Hindlimb muscle (tissue), 1 donor: ENCODE results near the gene KSR1. TPM values are rescaled to one million over a fixed set of nuclear protein-coding genes. Genes with fewer than 3 reads are reported as not detected.

Experiments used
- DNase-seq: peaks from one replicate; pipeline ENCODE4 v3.0.0-alpha.2; 2013
- polyA plus RNA-seq: library from polyadenylated mRNA; unstranded; fragments of 120-200 nt; gene quantifications from one replicate; pipeline ENCODE4 v1.2.1, GENCODE V29; 2013; ENCODE audit not compliant: insufficient read length

The KSR1 gene
- polyA plus RNA-seq, 1 donor: 131 TPM

- DNase-seq: no peak
Observed at GRCh38 chr17:27538156-27538955, 82.1 kb downstream of the KSR1 start.

DNA sequence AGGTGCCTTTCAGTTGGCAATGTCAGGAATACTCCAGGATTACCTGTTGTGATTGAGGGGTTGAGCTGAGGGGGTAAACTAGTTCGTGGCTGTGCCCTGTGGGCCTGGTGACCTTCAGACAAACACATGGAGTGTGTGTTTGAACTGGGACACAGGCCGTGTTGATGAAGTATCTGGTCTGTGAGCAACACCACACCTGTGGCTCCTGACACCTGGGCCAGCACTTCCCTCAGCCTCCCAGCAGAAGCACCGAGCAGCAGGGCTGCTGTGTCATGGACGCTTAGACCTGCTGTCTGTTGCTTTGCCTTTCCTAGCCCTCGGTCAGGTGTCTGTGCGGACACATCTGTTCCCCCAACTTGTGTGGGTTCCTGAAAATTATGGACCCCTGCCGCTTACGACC is 82.9 kb downstream of the KSR1 start:
- DNase-seq: no peak

DNA sequence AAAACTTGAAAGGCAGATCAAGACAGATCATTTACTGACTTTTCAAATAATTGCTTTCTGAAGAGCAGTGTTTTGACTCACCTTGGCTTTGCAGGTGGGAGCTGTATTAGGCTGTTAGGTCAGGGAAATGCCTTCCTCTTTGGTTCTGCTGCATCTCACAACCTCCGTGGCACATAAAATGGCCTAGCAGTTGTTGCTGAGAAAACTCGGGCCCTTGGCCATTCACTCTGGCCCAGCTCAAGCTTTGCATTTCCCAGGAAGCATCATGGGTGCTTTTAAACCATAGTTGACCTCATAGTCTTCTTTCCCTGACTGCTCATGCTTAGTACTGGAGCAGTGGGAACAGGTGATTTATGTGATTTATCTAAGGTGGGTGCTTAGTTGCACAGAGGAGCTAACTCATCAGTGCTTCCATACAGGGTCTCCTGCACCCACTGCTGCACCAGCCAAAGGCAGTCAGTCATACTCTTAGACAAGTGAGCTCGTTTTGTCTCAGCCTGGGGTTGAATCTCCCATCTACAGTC is 83.6 kb downstream of the KSR1 start:
- DNase-seq: no peak

- no peak for DNase-seq
Observed at GRCh38 chr17:27540318-27541101, 84.3 kb downstream of the KSR1 start.

- DNase-seq: no peak
Observed at GRCh38 chr17:27541301-27542023, 85.2 kb downstream of the KSR1 start.

DNA sequence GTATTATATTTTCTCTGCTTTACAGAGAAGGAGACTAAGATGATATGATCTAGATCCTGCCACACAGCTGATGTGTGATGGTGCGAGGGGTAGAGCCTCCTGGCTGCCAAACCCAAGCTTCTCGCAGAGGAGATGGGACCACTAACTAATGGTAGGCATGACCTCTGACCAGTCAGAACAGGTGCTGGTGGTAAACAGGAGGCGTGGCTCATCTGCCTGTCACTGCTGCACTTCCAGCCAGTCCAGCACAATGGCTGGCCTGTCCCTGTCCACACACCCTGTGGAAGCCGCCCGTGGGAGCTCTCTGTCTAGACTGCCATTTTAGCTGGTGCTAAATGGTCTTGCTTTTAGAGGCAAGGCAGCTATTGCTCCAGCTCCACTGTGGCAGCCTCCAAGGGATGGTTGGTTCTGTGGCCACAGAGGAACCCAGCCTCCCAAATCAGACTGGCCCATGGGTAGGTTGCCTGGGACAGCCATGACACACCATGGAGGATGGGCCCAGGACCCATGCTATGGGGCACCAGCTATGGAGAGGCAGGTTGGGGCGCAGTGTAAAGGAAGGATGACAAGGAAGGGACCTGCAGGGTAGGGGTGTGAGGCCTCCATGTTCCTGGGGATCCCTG is 86.7 kb downstream of the KSR1 start:
- DNase-seq: no peak

DNA sequence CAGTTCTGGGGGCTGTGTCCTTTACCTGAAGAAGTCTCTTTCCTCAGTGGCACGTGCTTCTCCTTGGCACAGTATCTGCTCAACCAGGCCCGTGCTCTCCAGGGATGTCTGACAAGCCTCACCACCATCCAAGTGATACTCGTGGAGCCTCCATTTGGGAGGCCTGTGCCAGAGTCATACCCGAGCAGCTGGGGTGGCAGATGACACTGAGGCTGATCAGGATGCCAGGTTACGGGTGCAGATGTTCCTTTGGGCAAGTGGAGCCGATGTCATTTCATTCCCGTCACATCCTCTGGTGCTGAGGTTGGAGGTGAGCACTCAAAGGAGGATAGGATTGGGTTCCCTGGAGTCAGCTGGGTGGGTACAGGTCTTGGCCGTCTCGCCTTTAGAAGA is 87.2 kb downstream of the KSR1 start:
- DNase-seq: no peak

GRCh38 chr17:27543958-27544349 is 87.7 kb downstream of the KSR1 start:
- no peak for DNase-seq

DNA sequence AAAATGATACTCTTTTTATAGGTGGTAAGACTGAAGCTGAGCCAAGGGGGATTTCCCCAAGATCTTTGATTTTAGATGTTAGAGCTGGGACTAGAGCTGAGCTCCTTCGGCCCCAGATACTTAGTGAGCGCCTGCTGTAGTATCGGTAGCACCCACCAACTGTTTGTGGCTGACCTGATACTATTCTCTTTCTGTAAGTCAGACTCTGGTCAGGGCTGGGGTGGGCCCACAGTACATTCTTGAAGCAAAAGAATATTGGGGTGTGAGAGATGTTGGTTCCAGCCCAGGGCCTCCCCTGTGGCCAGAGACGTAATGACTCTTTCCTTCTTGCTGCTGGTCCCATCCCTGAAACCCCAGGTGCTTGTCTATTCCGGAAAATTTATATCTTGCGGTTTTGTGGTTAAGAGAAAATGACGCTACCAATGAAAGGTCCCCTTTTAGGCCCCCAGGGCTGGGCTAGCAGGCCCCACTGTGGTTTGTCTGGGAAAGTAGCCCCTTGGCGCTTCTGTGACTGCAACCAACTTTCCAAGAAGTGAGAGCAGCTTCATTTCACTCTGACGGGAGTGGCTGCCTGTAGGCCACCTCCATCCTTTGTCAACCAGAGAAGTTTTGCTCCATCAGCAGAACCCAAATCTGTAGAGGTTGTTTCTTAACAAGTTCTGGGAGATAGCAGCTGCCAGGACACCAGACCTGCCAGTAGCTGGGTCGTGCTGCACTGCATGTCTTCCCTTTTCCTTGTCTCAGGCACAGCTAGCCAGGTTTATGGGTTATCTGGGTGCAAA is 88.3 kb downstream of the KSR1 start:
- DNase-seq: no peak

GRCh38 chr17:27545562-27546229 is 89.4 kb downstream of the KSR1 start:
- DNase-seq: no peak

GRCh38 chr17:27546624-27547300 is 90.5 kb downstream of the KSR1 start:
- DNase-seq: no peak

GRCh38 chr17:27547301-27547683 is 91.0 kb downstream of the KSR1 start:
- no peak for DNase-seq

DNA sequence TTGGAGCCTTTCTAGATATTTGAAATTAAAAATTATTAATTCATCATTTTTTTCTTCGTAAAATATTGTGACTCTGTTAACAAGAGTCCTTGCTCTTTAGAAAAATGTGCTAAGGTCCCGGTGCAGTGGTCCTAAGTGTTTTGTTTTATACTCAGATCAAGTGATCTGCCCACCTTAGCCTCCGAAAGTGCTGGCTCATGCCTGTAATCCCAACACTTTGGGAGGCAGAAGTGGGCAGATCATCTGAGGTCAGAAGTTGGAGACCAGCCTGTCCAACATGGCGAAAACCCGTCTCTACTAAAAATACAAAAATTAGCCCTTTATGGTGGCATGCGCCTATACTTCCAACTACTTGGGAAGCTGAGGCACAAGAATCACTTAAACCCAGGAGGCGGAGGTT is 92.1 kb downstream of the KSR1 start:
- DNase-seq: no peak

DNA sequence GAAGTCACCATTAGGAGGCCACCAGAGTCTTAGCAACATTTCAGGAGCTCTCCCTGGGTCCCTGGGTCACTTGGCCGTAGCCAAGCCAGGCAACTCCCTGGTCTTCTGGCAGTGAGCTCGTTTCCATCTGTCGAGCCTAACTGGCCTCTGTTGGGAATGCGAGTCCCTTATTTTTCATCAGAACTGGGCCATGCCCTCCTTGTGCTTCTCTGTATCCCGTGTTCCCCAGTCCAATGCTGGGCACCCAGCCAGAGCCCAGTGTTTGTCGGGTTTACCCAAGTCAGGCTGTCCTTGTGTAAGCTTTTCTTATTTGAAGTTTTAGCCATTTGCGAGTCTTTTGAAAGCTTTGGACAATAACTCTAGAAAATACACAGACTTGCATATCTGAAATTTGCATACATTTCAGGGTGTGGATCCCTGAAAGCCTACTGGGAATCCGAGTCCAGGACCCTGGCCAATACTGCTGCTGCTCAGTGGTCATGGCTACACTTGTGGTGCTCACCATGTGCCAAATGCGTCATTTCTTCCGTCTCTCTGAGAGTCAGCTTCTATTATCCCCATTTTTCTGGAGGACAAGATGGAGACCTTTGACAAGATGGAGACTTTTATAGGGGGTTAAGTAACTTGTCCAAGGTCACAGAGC is 93.1 kb downstream of the KSR1 start:
- no peak for DNase-seq

- DNase-seq: no peak
Observed at GRCh38 chr17:27550291-27550930, 94.2 kb downstream of the KSR1 start.

DNA sequence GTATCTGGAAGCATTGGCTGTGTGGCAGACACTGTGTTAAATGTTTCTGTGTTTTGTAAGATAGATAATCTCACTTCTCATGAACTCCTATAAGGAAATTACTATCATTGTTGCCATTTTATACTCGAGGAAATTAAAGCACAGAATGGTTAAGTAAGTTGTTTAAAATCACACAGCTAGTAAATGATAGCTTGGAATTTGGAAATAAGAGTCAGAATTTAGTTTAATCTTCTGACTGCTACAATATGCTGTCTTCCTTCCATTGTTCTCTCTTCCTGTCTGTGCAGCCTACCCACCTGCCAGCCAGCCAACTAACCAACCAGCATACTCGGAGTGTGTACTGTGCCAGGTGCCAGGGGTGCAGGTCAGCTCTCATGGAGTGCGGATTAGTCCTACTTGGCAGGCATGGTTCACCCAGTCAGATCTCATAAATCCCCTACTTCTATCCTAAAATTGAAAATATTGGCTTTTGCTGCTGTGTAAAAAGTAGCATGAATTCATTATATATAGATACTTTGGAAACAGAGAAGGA is 94.8 kb downstream of the KSR1 start:
- DNase-seq: no peak

GRCh38 chr17:27551701-27552248 is 95.5 kb downstream of the KSR1 start:
- DNase-seq: no peak

- DNase-seq: no peak
Observed at GRCh38 chr17:27552276-27552732, 96.1 kb downstream of the KSR1 start.

GRCh38 chr17:27553019-27553511 is 96.8 kb downstream of the KSR1 start:
- DNase-seq: no peak
